WTC11 (cell line): ENCODE data around the gene LEFTY1.

Experiments
- GABPB1 ChIP-seq: sonication (generic); formaldehyde crosslinking; IDR thresholded peaks from 2 replicates; pipeline ENCODE4 v1.8.1; 2023; ENCODE audit warnings: mild to moderate bottlenecking, missing genetic modification reagents
- JAZF1 ChIP-seq: fragments of 250-450 bp; sonication (Bioruptor Pico); IDR thresholded peaks from 2 replicates; pipeline ENCODE4 v1.9.0; 2021; ENCODE audit warnings: moderate library complexity, mild to moderate bottlenecking, inconsistent platforms
- NFYB ChIP-seq: sonication (generic); formaldehyde crosslinking; conservative IDR thresholded peaks from 2 replicates; pipeline ENCODE4 v1.8.0; 2022; ENCODE audit warnings: low read depth, missing genetic modification reagents
- TF ChIP-seq, protein P1 (sequence below): fragments of 200-600 bp; IDR thresholded peaks from 2 replicates; pipeline ENCODE4 v1.8.0; 2022; ENCODE audit warnings: antibody characterized with exemption
- TF ChIP-seq, protein P2 (sequence below): sonication (generic); formaldehyde crosslinking; IDR thresholded peaks from 2 replicates; pipeline ENCODE4 v1.8.0; 2022; ENCODE audit warnings: mild to moderate bottlenecking, missing genetic modification reagents
- TF ChIP-seq, protein P3 (sequence below): sonication (generic); formaldehyde crosslinking; IDR thresholded peaks from 2 replicates; pipeline ENCODE4 v1.8.1; 2022; ENCODE audit warnings: low read depth, mild to moderate bottlenecking, moderate library complexity, missing genetic modification reagents, borderline replicate concordance
- TF ChIP-seq, protein P4 (sequence below): sonication (generic); formaldehyde crosslinking; IDR thresholded peaks from 2 replicates; pipeline ENCODE4 v1.8.0; 2022; ENCODE audit warnings: mild to moderate bottlenecking, missing genetic modification reagents
- TF ChIP-seq, protein P5 (sequence below): sonication (generic); formaldehyde crosslinking; IDR thresholded peaks from 2 replicates; pipeline ENCODE4 v1.8.0; 2023; ENCODE audit warnings: mild to moderate bottlenecking, missing genetic modification reagents

DNA sequence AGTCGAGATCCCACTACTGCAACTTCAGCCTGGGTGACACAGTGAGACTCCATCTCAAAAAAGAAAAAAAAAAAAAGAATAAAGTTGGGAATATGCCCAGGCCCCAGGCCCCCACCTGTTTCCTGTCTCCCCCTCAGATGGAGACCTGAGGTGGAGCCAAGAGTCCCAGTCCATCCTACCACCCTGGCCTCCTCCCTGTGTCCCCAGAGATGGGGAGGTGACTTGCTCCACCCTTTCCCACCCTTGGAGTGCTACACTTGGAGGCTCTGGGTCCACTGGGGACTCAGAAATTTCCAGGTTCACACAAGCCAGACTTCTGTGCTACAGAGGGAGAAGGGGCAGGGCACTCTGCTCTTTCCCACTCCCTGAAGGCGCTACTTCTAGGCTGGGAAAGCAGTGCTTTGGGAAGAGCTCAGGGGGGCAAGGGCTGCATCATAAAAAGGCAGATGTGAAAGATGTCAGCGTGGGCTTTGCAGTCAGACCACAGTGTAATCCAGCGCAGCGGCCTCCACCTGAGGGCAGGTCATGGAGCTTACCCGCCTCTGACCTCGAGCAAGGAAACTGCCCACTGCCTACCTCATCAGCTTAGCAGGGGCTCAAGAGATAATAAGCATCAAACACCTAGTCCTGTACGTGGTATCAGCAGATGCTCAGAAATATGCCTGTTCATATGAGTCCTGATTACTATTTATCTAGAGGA, 20.2 kb downstream of the LEFTY1 start:
- TF ChIP-seq GABPB1 = no peak
- TF ChIP-seq, protein P1, sequence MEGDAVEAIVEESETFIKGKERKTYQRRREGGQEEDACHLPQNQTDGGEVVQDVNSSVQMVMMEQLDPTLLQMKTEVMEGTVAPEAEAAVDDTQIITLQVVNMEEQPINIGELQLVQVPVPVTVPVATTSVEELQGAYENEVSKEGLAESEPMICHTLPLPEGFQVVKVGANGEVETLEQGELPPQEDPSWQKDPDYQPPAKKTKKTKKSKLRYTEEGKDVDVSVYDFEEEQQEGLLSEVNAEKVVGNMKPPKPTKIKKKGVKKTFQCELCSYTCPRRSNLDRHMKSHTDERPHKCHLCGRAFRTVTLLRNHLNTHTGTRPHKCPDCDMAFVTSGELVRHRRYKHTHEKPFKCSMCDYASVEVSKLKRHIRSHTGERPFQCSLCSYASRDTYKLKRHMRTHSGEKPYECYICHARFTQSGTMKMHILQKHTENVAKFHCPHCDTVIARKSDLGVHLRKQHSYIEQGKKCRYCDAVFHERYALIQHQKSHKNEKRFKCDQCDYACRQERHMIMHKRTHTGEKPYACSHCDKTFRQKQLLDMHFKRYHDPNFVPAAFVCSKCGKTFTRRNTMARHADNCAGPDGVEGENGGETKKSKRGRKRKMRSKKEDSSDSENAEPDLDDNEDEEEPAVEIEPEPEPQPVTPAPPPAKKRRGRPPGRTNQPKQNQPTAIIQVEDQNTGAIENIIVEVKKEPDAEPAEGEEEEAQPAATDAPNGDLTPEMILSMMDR = no peak
- TF ChIP-seq, protein P2, sequence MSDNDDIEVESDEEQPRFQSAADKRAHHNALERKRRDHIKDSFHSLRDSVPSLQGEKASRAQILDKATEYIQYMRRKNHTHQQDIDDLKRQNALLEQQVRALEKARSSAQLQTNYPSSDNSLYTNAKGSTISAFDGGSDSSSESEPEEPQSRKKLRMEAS (CRISPR knock-in tag) = no peak
- TF ChIP-seq, protein P3, sequence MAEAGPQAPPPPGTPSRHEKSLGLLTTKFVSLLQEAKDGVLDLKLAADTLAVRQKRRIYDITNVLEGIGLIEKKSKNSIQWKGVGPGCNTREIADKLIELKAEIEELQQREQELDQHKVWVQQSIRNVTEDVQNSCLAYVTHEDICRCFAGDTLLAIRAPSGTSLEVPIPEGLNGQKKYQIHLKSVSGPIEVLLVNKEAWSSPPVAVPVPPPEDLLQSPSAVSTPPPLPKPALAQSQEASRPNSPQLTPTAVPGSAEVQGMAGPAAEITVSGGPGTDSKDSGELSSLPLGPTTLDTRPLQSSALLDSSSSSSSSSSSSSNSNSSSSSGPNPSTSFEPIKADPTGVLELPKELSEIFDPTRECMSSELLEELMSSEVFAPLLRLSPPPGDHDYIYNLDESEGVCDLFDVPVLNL (CRISPR knock-in tag) = no peak
- TF ChIP-seq, protein P4, sequence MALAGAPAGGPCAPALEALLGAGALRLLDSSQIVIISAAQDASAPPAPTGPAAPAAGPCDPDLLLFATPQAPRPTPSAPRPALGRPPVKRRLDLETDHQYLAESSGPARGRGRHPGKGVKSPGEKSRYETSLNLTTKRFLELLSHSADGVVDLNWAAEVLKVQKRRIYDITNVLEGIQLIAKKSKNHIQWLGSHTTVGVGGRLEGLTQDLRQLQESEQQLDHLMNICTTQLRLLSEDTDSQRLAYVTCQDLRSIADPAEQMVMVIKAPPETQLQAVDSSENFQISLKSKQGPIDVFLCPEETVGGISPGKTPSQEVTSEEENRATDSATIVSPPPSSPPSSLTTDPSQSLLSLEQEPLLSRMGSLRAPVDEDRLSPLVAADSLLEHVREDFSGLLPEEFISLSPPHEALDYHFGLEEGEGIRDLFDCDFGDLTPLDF = no peak
- TF ChIP-seq NFYB (CRISPR knock-in tag) = no peak
- TF ChIP-seq, protein P5, sequence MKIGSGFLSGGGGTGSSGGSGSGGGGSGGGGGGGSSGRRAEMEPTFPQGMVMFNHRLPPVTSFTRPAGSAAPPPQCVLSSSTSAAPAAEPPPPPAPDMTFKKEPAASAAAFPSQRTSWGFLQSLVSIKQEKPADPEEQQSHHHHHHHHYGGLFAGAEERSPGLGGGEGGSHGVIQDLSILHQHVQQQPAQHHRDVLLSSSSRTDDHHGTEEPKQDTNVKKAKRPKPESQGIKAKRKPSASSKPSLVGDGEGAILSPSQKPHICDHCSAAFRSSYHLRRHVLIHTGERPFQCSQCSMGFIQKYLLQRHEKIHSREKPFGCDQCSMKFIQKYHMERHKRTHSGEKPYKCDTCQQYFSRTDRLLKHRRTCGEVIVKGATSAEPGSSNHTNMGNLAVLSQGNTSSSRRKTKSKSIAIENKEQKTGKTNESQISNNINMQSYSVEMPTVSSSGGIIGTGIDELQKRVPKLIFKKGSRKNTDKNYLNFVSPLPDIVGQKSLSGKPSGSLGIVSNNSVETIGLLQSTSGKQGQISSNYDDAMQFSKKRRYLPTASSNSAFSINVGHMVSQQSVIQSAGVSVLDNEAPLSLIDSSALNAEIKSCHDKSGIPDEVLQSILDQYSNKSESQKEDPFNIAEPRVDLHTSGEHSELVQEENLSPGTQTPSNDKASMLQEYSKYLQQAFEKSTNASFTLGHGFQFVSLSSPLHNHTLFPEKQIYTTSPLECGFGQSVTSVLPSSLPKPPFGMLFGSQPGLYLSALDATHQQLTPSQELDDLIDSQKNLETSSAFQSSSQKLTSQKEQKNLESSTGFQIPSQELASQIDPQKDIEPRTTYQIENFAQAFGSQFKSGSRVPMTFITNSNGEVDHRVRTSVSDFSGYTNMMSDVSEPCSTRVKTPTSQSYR = no peak
- TF ChIP-seq JAZF1 (CRISPR knock-in tag) = no peak
